Measurements from ENCODE around the gene PWP1.

Gene PWP1

DNA sequence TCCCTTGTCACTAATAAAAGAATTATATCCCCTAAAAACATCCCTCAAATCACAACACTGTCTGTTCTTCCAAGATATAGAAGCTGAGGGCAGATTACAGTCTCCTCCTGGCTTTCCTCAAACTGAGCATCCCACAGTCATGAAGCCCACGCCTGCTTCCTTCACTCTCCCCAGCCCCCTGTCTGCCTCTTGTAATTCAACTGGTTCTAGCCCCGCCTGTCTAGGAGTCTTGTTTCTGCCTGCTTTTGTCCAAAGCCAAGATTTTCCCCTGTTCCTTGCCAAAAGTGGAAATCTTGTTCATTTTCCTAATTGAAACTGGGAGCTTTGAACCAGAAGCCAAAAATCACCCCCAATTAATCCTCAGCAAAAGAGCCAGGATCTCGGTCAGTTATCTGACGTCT, 35.9 kb upstream of the PWP1 start:
- TF ChIP-seq LEF1 (IDR thresholded peaks at IDR 0.05; ENCODE audit: borderline replicate concordance), result no peak
- TF ChIP-seq, protein P1, sequence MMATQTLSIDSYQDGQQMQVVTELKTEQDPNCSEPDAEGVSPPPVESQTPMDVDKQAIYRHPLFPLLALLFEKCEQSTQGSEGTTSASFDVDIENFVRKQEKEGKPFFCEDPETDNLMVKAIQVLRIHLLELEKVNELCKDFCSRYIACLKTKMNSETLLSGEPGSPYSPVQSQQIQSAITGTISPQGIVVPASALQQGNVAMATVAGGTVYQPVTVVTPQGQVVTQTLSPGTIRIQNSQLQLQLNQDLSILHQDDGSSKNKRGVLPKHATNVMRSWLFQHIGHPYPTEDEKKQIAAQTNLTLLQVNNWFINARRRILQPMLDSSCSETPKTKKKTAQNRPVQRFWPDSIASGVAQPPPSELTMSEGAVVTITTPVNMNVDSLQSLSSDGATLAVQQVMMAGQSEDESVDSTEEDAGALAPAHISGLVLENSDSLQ (IDR thresholded peaks at IDR 0.05), result no peak
- ChIA-PET CTCF (no interaction called here), POLR2A (no interaction called here)
- no peak for DNase-seq (ENCODE audit: extremely low spot score)

DNA sequence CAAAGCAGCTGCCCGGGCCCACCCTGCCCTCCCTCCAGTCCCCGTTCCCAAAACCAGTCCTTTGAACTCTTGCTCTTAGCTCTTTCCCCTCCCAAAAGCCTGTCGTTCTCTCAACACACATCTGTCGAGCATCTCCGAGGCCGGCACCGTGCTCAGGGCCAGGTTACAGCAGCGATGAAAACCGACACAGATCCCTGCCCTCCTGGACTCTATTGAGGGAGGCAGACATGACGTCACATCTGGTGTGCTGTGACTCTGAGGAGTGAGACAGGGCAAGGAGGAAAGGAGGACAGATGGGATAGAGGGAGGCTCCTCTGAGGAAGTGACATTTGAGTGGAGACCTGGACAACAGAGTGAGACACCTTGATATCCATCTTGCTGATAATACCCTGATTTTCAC, 34.6 kb upstream of the PWP1 start:
- no peak for DNase-seq (ENCODE audit: extremely low spot score)
- ChIA-PET CTCF (no interaction called here), POLR2A (no interaction called here)
- TF ChIP-seq FOXA1 (IDR thresholded peaks at IDR 0.05), result no peak
- TF ChIP-seq FOXK2 (IDR thresholded peaks at IDR 0.05), result no peak
- no peak for TF ChIP-seq LEF1 (IDR thresholded peaks at IDR 0.05; ENCODE audit: borderline replicate concordance)
- TF ChIP-seq SP1 (IDR thresholded peaks at IDR 0.05), result no peak
- TF ChIP-seq L3MBTL2 (conservative IDR thresholded peaks at IDR 0.05), result no peak
- TF ChIP-seq HDGF (IDR thresholded peaks at IDR 0.05; ENCODE audit: borderline replicate concordance), result no peak
- no peak for TF ChIP-seq ELF4 (IDR thresholded peaks at IDR 0.05)
- TF ChIP-seq ZNF384 (IDR thresholded peaks at IDR 0.05), result no peak
- TF ChIP-seq, protein P1 (IDR thresholded peaks at IDR 0.05), result no peak
- no peak for TF ChIP-seq BHLHE40 (IDR thresholded peaks at IDR 0.05; ENCODE audit: borderline replicate concordance)
- TF ChIP-seq TARDBP (IDR thresholded peaks at IDR 0.05), result no peak
- no peak for TF ChIP-seq NFRKB (IDR thresholded peaks at IDR 0.05)
- no peak for TF ChIP-seq CTBP1 (IDR thresholded peaks at IDR 0.05; ENCODE audit: borderline replicate concordance)
- no peak for TF ChIP-seq ARNT (IDR thresholded peaks at IDR 0.05)
- TF ChIP-seq FOXM1 (IDR thresholded peaks at IDR 0.05; ENCODE audit: borderline replicate concordance), result no peak
- TF ChIP-seq SUZ12 (IDR thresholded peaks at IDR 0.05), result no peak

DNA sequence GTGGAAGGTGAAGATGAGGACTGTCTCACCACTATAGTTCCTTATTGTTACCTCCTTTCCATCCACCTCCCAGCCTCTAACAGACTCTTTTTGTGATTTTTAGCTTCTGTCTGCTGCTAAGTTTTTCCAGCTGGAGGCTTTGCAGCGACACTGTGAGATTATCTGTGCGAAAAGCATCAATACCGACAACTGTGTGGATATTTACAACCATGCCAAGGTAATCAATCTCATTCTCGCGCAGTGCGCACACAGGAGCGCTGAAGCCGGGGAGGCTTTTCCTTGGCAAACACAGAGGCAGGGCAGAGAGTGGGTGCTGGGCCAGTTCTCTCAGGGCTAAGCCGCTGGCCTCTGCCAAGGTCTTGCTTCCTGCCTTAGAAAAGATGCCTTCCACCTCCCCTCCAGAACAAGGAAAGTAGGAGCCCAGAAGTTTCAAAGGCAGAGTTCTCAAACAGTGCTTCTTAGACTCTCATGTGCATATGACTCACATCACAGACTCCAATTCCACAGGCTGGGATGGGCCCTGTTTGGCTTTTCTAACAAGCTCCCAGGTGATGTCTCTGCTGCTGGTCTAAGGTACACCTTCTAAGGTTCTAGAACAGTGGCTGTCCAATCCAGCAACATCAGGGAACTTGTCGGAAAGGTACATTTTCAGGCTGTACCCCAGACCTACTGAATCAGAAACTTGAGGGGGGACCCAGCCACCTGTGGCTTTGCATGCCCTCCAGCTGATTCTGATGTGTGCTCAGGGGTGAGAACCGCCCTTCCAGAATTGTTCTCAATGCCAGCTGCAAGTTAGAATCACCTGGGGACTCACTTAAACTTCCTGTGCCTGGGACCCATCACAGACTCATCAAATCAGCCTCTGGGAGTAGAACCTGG, 33.8 kb upstream of the PWP1 start:
- no peak for DNase-seq (ENCODE audit: extremely low spot score)
- TF ChIP-seq FOXA1 (IDR thresholded peaks at IDR 0.05) (no peak), FOXK2 (IDR thresholded peaks at IDR 0.05) (no peak), CTBP1 (IDR thresholded peaks at IDR 0.05; ENCODE audit: borderline replicate concordance) (no peak), BHLHE40 (IDR thresholded peaks at IDR 0.05; ENCODE audit: borderline replicate concordance) (no peak), ELF4 (IDR thresholded peaks at IDR 0.05) (no peak), ARNT (IDR thresholded peaks at IDR 0.05) (no peak), ZNF384 (IDR thresholded peaks at IDR 0.05) (no peak), LEF1 (IDR thresholded peaks at IDR 0.05; ENCODE audit: borderline replicate concordance) (no peak), HDGF (IDR thresholded peaks at IDR 0.05; ENCODE audit: borderline replicate concordance) (no peak), L3MBTL2 (conservative IDR thresholded peaks at IDR 0.05) (no peak), NFRKB (IDR thresholded peaks at IDR 0.05) (no peak), SP1 (IDR thresholded peaks at IDR 0.05) (no peak), TARDBP (IDR thresholded peaks at IDR 0.05) (no peak), SUZ12 (IDR thresholded peaks at IDR 0.05) (no peak)
- TF ChIP-seq, protein P1 (IDR thresholded peaks at IDR 0.05), result no peak
- ChIA-PET POLR2A (no interaction called here), CTCF (interaction anchor here (1.3 kb wide), 1 partner anchor 260 kb away, joined by 3 read pairs; no protein-coding TSS in a partner anchor)

DNA sequence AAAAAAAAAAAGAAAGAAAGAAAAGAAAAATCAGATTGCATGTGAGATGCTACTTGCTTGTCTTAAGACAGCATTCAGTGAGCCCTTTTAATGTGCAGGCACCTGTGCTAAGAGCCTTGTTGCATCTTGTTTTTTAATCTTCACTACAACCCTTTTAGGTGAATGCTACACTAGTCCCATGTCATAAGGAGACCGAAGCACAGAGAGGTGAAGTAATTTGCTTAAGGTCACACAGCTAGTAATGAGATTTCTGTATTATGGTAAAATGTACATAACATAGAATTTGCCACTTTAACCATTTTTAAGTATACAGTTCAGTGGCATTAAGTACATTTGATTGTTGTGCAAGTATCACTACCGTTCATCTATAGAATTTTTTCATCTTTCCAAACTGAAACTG, 32.1 kb upstream of the PWP1 start:
- ChIA-PET CTCF (no interaction called here), POLR2A (no interaction called here)
- TF ChIP-seq FOXM1 (IDR thresholded peaks at IDR 0.05; ENCODE audit: borderline replicate concordance) (no peak), FOXA1 (IDR thresholded peaks at IDR 0.05) (no peak), NFRKB (IDR thresholded peaks at IDR 0.05) (no peak)
- TF ChIP-seq, protein P1 (IDR thresholded peaks at IDR 0.05), result no peak
- no peak for DNase-seq (ENCODE audit: extremely low spot score)

DNA sequence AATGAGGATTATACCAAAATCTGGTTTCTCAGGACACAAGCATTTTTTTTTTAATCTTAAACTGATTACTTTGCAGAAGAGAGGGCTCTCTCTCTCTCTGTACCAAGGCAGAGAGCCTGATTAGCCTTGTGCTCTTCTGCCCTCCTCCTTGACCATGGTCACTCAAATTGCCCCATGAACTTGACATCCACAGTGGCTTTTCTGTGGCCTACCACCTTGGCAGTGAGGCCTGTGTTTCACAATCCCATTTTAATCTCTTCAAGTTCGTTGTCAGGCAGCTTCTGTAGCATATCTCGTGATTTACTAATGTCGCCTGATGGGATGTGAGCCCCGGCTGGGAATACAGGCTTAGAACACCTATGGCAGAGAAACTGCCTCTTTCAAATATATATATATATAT, 30.7 kb upstream of the PWP1 start:
- DNase-seq (ENCODE audit: extremely low spot score), result no peak
- TF ChIP-seq ELF4 (IDR thresholded peaks at IDR 0.05), result no peak
- no peak for TF ChIP-seq CTBP1 (IDR thresholded peaks at IDR 0.05; ENCODE audit: borderline replicate concordance)
- TF ChIP-seq, protein P1 (IDR thresholded peaks at IDR 0.05), result no peak
- TF ChIP-seq HDGF (IDR thresholded peaks at IDR 0.05; ENCODE audit: borderline replicate concordance), result no peak
- no peak for TF ChIP-seq FOXM1 (IDR thresholded peaks at IDR 0.05; ENCODE audit: borderline replicate concordance)
- TF ChIP-seq L3MBTL2 (conservative IDR thresholded peaks at IDR 0.05), result no peak
- no peak for TF ChIP-seq NFRKB (IDR thresholded peaks at IDR 0.05)
- TF ChIP-seq FOXK2 (IDR thresholded peaks at IDR 0.05), result no peak
- ChIA-PET POLR2A (no interaction called here), CTCF (interaction anchor here (1.3 kb wide), 1 partner anchor 16 kb away, joined by 4 read pairs; no protein-coding TSS in a partner anchor)

Measured in HEK293T (cell line).